ENCODE data around the gene UBE2E2. TPM values are rescaled to one million over a fixed set of nuclear protein-coding genes. Genes with fewer than 3 reads are reported as not detected.

The UBE2E2 gene
- total RNA-seq, 1 donor from 2014 or later: 32.5 TPM

DNA sequence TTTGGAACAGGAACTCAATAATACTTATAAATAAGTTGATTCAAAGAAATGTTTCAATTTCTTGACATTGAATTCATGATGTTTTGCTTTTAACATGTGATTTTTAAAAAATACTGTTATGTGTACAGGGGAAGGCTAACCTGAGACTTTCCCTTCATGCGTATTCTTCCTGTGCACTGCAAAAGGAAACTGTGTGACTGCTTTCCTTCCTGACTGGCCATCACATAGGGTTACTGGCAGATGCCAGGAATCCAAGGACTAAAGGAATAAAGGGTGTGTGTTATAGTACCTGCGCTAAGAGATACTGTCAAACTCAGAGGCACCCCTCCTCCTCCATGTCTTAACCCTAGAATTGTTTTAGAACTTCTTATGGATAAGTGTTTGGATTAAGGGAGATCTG, 236.0 kb downstream of the UBE2E2 start:
- H3K9me3 Mint-ChIP-seq (ENCODE audit: low read depth): no peaks in the 10 kb centered on the region
- no peaks in the 10 kb centered on the region for H3K4me1 Mint-ChIP-seq (ENCODE audit: low read depth)
- no peaks in the 10 kb centered on the region for H3K36me3 Mint-ChIP-seq (ENCODE audit: insufficient read depth)
- no peaks in the 10 kb centered on the region for H3K27me3 Mint-ChIP-seq
- no peak overlapping the region for H3K27ac Mint-ChIP-seq
- DNase-seq (ENCODE audit: low spot score, unreplicated experiment): no peak
- TF ChIP-seq, protein P1, sequence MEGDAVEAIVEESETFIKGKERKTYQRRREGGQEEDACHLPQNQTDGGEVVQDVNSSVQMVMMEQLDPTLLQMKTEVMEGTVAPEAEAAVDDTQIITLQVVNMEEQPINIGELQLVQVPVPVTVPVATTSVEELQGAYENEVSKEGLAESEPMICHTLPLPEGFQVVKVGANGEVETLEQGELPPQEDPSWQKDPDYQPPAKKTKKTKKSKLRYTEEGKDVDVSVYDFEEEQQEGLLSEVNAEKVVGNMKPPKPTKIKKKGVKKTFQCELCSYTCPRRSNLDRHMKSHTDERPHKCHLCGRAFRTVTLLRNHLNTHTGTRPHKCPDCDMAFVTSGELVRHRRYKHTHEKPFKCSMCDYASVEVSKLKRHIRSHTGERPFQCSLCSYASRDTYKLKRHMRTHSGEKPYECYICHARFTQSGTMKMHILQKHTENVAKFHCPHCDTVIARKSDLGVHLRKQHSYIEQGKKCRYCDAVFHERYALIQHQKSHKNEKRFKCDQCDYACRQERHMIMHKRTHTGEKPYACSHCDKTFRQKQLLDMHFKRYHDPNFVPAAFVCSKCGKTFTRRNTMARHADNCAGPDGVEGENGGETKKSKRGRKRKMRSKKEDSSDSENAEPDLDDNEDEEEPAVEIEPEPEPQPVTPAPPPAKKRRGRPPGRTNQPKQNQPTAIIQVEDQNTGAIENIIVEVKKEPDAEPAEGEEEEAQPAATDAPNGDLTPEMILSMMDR (IDR thresholded peaks at IDR 0.05; ENCODE audit: unreplicated experiment): no peak
- no peak overlapping the region for H3K4me3 Mint-ChIP-seq (ENCODE audit: low read depth)

DNA sequence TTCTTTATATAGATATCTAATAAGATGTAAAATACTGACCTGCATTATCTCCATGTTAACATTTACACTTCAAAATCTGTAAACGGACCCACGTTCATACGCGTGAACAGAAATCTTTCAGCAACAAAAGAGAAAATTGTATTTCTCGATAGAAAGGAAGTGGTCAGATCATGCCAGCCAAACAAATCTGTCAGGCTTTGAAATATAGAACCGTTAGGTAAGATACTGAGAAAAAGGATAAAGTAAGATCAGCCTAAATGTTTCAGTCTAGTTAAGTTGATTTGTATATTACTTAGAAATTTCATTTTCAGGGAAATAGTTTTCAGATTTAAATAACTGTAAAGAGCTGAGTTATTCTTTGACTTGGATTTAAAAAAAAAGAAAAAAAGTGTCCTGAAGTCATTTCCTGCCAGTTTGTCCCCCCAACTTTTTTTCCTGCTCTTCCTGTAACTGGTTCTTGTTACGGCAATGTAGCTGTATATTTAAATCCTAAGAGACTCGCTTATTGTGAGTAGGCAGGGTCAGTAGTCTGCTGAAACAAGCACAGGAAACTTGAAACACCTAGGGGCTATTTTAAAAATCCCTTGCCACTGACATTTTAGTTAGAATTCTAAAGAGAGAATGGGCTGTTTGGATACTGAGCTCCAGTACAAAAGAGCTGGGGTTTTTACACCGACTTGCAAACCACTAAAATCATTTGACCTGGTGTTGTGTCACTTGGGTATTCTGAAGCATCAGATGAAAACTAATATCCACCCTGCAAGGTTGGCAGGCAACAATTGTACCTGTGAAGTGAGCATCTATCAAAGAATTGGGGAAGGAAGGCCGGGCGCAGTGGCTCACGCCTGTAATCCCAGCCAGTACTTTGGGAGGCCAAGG, 237.5 kb downstream of the UBE2E2 start:
- no peak overlapping the region for H3K4me3 Mint-ChIP-seq (ENCODE audit: low read depth)
- DNase-seq (ENCODE audit: low spot score, unreplicated experiment): no peak
- H3K27me3 Mint-ChIP-seq: no peaks in the 10 kb centered on the region
- no peaks in the 10 kb centered on the region for H3K9me3 Mint-ChIP-seq (ENCODE audit: low read depth)
- no peak overlapping the region for H3K27ac Mint-ChIP-seq
- TF ChIP-seq, protein P1 (IDR thresholded peaks at IDR 0.05; ENCODE audit: unreplicated experiment): no peak
- no peaks in the 10 kb centered on the region for H3K36me3 Mint-ChIP-seq (ENCODE audit: insufficient read depth)
- H3K4me1 Mint-ChIP-seq (ENCODE audit: low read depth): peaks cover 1% of the 10 kb centered on the region

DNA sequence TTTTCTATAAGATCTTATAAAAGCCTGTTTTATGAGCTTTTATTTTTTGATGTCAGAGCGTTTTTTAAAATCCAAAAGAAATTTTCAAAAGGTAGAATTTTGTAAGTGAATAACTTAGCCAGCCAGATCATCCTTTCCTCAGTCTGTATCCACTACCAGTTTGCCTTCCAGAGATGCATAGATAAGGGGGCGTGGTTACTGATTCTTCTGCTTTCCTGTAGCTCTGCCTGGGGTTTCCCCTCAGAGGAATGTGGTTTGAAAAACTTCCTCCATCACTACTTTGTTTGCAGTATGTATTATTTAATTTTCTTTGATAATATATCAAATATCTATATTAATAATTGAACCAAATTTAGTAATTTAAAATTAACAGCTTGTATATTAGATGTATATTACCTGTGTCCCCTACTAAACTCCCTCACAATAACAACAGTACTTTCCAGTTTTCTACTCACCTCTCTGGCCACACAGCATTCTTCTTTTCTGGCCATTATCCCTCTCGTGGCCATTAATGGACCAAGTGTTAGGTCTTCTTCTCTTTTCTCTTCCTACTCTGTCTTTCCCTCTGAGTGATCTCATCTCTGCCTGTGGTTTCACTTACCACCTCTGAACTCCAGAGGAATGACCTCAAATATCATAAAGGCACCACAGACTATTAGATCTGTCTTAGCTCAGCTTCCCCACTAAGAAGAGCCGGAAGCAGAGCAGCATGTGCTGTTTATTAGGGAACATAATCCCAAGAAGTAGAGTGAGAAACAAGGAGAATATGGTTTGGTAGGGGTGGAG, 239.7 kb downstream of the UBE2E2 start:
- Mint-ChIP-seq H3K4me1 (ENCODE audit: low read depth) (peaks cover 10% of the 10 kb centered on the region), H3K9me3 (ENCODE audit: low read depth) (no peaks in the 10 kb centered on the region), H3K36me3 (ENCODE audit: insufficient read depth) (no peaks in the 10 kb centered on the region), H3K27ac (no peak overlapping the region), H3K4me3 (ENCODE audit: low read depth) (no peak overlapping the region), H3K27me3 (no peaks in the 10 kb centered on the region)
- TF ChIP-seq, protein P1 (IDR thresholded peaks at IDR 0.05; ENCODE audit: unreplicated experiment): no peak
- no peak for DNase-seq (ENCODE audit: low spot score, unreplicated experiment)

DNA sequence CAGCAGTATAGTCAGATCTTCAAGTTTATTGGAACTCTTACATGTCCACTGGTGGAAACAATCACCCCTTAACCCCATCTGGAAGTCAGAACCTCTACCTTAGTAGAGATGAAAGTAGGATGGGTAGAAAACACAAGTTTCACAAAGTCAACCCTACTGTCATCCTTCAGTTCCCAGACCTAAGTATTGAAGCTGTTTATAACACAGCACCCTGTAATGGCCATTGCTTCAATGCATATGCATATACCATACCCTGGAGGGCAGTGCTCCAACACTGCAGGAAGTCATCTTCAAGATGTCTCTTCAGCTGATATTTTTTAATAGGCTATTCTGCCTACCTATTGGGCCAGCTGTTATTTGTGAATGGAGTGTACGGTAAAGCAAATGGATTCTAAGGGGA, 241.3 kb downstream of the UBE2E2 start:
- Mint-ChIP-seq H3K27me3 (no peaks in the 10 kb centered on the region), H3K27ac (no peak overlapping the region), H3K9me3 (ENCODE audit: low read depth) (no peaks in the 10 kb centered on the region), H3K36me3 (ENCODE audit: insufficient read depth) (no peaks in the 10 kb centered on the region), H3K4me1 (ENCODE audit: low read depth) (peaks cover 11% of the 10 kb centered on the region), H3K4me3 (ENCODE audit: low read depth) (no peak overlapping the region)
- DNase-seq (ENCODE audit: low spot score, unreplicated experiment): no peak
- TF ChIP-seq, protein P1 (IDR thresholded peaks at IDR 0.05; ENCODE audit: unreplicated experiment): no peak

DNA sequence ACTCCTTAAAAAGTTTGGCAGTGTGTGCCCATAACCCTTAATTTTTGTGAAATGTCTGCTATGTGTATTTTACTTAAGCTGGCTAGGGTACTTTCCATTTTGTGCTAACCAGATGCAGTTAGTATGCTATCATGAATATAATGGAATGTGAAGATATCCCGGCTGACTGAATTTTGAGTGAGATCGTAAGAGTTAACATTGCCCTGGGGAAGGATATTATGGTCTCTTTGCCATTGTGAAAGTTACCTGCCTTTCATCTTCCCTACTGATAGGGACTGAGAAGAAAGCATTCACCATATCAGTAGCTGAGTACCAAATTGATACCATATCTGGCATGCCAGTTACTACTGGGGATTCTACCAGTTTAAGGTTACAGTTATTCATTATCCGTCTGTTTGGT, 243.2 kb downstream of the UBE2E2 start:
- no peak overlapping the region for H3K27ac Mint-ChIP-seq
- no peaks in the 10 kb centered on the region for H3K27me3 Mint-ChIP-seq
- peaks cover 11% of the 10 kb centered on the region for H3K4me1 Mint-ChIP-seq (ENCODE audit: low read depth)
- DNase-seq (ENCODE audit: low spot score, unreplicated experiment): no peak
- H3K4me3 Mint-ChIP-seq (ENCODE audit: low read depth): no peak overlapping the region
- no peaks in the 10 kb centered on the region for H3K9me3 Mint-ChIP-seq (ENCODE audit: low read depth)
- H3K36me3 Mint-ChIP-seq (ENCODE audit: insufficient read depth): no peaks in the 10 kb centered on the region
- TF ChIP-seq, protein P1 (IDR thresholded peaks at IDR 0.05; ENCODE audit: unreplicated experiment): no peak
